ENCODE data around the gene EPG5.

GRCh38 chr18:45876161-45876560 lies 91.0 kb downstream of the EPG5 start:
- TF ChIP-seq POLR2A (IDR thresholded peaks at IDR 0.05; ENCODE audit: low read depth, low read length) (no peak), POLR2AphosphoS5 (IDR thresholded peaks at IDR 0.05; ENCODE audit: low read depth, low read length) (no peak)

Data from GM12892 (cell line).